HFF-Myc (cell line): ENCODE results near the gene LMBRD1.
"Not testable (repeated sequence)": the region's sequence is repeated elsewhere in the genome, so short reads cannot be mapped to it uniquely, and the experiment has no call there.

Source experiments
- DNase-seq: peaks from one replicate; pipeline ENCODE4 v3.0.0-alpha.2; 2011; ENCODE audit warnings: low read depth; ENCODE audit errors: extremely low read depth
- H3K4me3 ChIP-seq: replicated peaks from 2 replicates; pipeline ENCODE4 v1.5.1; 2011; ENCODE audit warnings: low read depth, mild to moderate bottlenecking, control low read depth, low read length
- TF ChIP-seq, protein P1 (sequence below): IDR thresholded peaks from 2 replicates; pipeline ENCODE4 v1.5.1; 2012; ENCODE audit warnings: mild to moderate bottlenecking, low read depth, low read length, control low read depth; ENCODE audit errors: missing control alignments

Gene LMBRD1

DNA sequence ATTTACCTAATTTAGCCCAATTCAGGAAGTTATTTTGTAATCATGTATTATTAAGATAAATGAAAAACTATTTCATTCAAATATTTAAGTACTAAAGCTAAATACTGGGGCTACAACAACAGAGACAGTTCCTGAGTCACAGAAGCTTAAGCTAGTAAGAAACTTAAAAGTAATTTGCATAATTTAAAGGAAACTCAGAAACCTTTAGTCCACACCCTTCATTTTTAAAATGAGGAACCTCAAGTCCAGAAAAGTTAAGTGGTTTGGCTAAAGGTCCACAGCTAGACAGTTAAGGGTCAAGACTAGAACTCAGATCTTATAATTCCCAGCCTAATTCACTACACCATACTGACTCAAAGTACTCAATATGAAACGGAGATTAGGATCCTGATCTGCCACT lies 7.2 kb downstream of the LMBRD1 start:
- H3K4me3 ChIP-seq = no peak overlapping the region
- TF ChIP-seq, protein P1, sequence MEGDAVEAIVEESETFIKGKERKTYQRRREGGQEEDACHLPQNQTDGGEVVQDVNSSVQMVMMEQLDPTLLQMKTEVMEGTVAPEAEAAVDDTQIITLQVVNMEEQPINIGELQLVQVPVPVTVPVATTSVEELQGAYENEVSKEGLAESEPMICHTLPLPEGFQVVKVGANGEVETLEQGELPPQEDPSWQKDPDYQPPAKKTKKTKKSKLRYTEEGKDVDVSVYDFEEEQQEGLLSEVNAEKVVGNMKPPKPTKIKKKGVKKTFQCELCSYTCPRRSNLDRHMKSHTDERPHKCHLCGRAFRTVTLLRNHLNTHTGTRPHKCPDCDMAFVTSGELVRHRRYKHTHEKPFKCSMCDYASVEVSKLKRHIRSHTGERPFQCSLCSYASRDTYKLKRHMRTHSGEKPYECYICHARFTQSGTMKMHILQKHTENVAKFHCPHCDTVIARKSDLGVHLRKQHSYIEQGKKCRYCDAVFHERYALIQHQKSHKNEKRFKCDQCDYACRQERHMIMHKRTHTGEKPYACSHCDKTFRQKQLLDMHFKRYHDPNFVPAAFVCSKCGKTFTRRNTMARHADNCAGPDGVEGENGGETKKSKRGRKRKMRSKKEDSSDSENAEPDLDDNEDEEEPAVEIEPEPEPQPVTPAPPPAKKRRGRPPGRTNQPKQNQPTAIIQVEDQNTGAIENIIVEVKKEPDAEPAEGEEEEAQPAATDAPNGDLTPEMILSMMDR = no peak
- no peak for DNase-seq

DNA sequence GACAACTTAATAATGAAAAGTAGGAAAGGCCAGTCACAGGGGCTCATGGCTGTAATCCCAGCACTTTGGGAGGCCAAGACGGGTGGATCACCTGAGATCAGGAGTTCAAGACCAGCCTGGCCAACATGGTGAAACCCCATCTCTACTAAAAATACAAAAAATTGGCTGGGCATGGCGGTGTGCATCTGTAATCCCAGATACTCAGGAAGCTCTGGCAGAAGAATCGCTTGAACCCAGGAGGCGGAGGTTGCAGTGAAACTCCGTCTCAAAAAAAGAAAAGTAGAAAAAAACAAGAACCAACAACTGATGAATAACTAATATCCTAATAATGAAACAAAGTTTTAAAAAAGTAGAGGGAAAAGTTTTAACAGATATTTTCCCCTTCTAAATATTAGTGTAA lies 9.4 kb downstream of the LMBRD1 start:
- DNase-seq, H3K4me3 ChIP-seq: not testable (repeated sequence)

DNA sequence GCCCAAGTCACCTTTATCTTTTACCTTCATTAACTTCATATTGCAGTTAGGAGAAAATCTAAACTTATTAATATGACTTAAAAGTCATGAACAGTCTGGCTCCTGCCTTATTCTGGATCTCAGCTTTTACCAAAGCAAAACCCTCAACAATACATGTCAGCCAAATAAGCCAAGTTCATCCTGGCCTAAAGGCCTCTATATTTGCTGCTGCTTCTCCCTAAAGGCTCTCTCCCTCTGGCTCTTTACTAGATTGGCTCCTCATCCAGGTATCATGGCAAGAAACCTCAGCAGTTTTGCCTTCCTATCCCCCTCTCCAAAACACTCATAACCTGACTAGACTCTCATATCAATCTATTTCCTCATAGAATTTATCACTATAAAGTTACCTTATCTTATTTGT lies 11.1 kb downstream of the LMBRD1 start:
- DNase-seq = no peak
- no peak overlapping the region for H3K4me3 ChIP-seq
- TF ChIP-seq, protein P1 = no peak

DNA sequence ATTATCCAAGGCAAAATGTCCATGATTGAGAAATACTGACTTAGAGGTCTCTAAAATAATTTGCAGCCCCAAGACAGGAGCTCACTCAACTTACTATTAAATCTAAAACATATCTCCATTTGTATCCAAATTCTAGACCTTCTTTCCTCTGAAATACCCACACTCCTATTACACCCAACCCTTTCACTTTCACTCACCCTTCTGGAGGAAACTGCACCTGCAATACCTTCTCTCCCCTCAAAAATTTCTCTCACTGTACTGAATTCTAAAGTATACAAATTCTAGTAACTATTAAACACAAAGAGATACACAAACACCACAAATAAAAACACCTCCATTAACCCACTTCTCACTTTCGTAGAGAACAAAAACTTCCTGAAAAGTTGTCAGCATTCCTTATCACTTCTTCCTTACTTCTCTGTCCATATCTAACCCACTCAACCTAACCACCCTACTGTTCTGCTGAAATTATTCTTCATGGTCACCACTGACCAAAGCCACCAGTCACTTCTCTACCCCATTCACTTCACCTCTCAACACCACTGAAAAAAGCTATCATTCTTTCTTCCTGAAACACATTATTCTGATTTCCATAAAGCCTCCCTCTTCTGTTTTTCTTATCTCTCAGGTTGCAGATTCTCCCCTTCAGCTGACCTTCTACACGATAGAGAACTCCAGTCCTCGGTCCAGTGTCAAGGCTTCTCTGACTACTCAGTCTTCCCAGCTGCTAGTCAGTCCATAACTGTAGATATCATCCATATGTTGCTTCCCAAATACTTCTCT lies 12.0 kb downstream of the LMBRD1 start:
- TF ChIP-seq, protein P1 = no peak
- no peak for DNase-seq
- no peak overlapping the region for H3K4me3 ChIP-seq

DNA sequence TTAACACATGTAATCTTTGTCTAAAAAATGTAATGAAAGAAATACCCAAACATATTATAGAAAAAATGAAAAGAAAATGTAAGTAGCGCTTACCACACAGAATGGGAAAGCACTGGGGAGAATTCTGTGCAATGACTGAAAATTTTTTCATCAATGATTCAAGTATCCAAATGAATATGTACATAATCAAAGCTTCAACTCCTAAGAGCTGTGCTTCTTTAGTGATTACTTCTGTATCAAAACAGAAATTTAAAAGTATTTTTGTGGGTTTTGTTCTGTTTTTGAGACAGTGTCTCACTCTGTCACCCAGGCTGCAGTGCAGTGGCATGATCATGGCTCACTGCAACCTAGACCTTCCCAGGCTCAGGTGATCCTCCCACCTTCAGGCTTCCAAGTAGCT lies 13.7 kb downstream of the LMBRD1 start:
- TF ChIP-seq, protein P1 = no peak
- no peak for DNase-seq
- H3K4me3 ChIP-seq = no peak overlapping the region

DNA sequence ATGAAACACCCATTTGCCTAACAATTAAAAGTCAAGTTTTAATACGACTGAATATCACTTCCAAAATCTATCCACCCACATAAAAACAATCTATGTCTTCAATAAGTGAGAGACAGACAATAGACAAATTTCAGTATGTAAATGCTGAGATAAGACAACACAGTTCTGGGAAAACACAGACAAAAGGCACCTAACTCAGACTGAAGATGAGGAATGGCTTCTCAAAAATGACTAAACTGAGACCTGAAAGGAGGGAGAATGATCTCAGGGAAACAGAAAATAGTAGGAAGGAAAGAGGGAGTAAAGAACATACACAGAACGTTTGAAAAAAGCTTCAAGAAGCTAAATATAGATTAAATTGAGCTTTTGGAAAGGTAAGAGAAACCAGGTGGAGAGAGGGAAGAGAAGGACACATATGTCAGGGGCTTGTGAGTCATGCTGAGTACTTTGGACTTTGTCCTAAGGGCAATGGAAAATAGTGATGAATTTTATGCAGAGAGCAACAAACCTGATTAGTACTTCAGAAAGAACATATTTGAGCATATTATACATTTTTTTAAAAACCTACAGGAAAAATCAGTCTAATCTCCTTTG lies 16.1 kb downstream of the LMBRD1 start:
- H3K4me3 ChIP-seq = no peak overlapping the region
- TF ChIP-seq, protein P1 = no peak
- no peak for DNase-seq

DNA sequence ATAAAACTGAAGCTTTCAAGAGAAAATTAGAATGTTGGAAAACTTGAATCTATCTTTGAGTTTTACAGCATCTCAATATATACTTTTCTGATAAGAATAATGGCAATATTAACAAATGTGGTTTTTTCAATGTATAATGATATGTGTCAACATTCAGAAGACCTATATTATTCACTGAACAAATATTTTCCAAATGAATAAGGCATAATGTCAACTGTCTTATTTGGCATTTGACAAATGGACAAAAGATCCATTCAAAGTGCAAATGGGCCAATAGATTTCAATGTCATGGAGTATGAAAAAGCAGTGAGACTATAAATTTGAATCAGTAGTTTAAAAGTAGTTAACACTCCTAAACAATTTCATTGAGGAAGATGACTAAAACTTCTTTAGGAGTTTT lies 20.9 kb downstream of the LMBRD1 start:
- no peak for DNase-seq
- H3K4me3 ChIP-seq = no peak overlapping the region
- TF ChIP-seq, protein P1 = no peak
